Breast epithelium (tissue), 4 donors: ENCODE measurements around the gene KHDC4. TPM values are rescaled to one million over a fixed set of nuclear protein-coding genes. Genes with fewer than 3 reads are reported as not detected.

ENCODE experiments used
- DNase-seq, 2 donors: peaks; one replicate each; pipeline ENCODE4 v3.0.0-alpha.2; 2019; ENCODE audit warnings: low spot score in 2 of 2
- H3K27ac ChIP-seq, 2 donors: fragments of 200-600 bp; sonication (generic) in 1 of 2; one replicate each; pipeline ENCODE4 v1.5.1; 2016 to 2019; ENCODE audit warnings: mild to moderate bottlenecking in 1 of 2
- H3K27me3 ChIP-seq, 2 donors: fragments of 200-600 bp; sonication (generic) in 1 of 2; one replicate each; pipeline versions ENCODE4 v1.5.1 to v1.6.0; 2017 to 2019; ENCODE audit warnings: control low read depth in 1 of 2, mild to moderate bottlenecking in 1 of 2
- H3K36me3 ChIP-seq: fragments of 200-600 bp; one replicate; pipeline ENCODE4 v1.5.1; 2019
- H3K4me1 ChIP-seq, 2 donors: fragments of 200-600 bp; sonication (generic); one replicate each; pipeline ENCODE4 v1.5.1; 2016 to 2019; ENCODE audit warnings: control low read depth in 1 of 2
- H3K4me3 ChIP-seq, 3 donors: fragments of 200-600 bp; sonication (generic); 1 replicate in 2 of 3; 2 replicates in 1 of 3; pipeline ENCODE4 v1.5.1; 2016 to 2019; ENCODE audit warnings: mild to moderate bottlenecking in 3 of 3, moderate library complexity in 2 of 3
- H3K9me3 ChIP-seq, 2 donors: fragments of 200-600 bp; sonication (generic) in 1 of 2; one replicate each; pipeline ENCODE4 v1.5.1; 2016 to 2019; ENCODE audit warnings: control low read depth in 1 of 2
- POLR2A ChIP-seq: fragments of 450-650 bp; IDR thresholded peaks from one replicate; pipeline ENCODE4 v1.6.1; 2016; ENCODE audit warnings: antibody characterized with exemption, mild to moderate bottlenecking, moderate library complexity
- POLR2AphosphoS5 ChIP-seq, 3 donors: sonication (generic); formaldehyde crosslinking; IDR thresholded peaks; one replicate each; pipeline ENCODE4 v1.6.1; 2017; ENCODE audit warnings: antibody characterized with exemption in 3 of 3
- intact Hi-C: fragments of 100-400 bp; cut with DNase I; formaldehyde crosslinking; loops from one replicate; pipeline ENCODE4 v1.15.1; 2023; ENCODE audit warnings: low total_unique reads
- total RNA-seq, 3 donors: library from RNA; depleted of rRNA; stranded (reverse); fragments of >200 nt; gene quantifications; one replicate each; pipeline ENCODE4 v1.1.0, GENCODE V29; 2016
- TF ChIP-seq, protein P1 (sequence below), 3 donors: fragments of 450-650 bp; IDR thresholded peaks; one replicate each; pipeline ENCODE4 v1.5.1; 2016 to 2017; ENCODE audit warnings: antibody characterized with exemption in 3 of 3, mild to moderate bottlenecking in 3 of 3, moderate library complexity in 3 of 3

The KHDC4 gene
- total RNA-seq, 3 donors from 2014 or later = 52.0 to 81.5 (median 64.2) TPM

DNA sequence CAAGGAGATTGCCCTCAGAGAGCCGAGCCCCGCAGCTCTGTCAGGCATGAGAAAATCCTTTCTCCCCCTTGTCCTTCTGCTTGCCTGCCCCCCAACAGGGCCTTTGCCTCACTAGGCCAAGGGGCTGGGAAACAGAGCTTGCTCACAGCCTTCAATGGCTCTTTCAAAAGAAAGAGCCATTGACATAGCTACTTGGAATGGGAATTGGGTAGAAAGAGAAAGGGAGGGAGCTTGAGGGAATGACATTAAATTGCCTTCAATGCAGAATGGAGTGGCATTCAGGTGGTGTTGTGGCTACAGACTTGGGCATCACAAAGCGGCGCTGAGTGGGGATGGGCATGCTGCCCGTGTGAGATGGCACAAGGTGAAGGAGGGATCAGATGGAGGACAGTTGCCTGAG, 61.7 kb downstream of the KHDC4 start:
- intact Hi-C loops = no loop called here
- Histone ChIP-seq H3K27ac (no peak overlapping the region), H3K27me3 (no peaks in the 10 kb centered on the region), H3K9me3 (no peaks in the 10 kb centered on the region), H3K36me3 (no peaks in the 10 kb centered on the region), H3K4me1 (no peaks in the 10 kb centered on the region), H3K4me3 (no peak overlapping the region)
- DNase-seq = no peak
- TF ChIP-seq POLR2AphosphoS5 (IDR thresholded peaks at IDR 0.05) = no peak
- TF ChIP-seq, protein P1, sequence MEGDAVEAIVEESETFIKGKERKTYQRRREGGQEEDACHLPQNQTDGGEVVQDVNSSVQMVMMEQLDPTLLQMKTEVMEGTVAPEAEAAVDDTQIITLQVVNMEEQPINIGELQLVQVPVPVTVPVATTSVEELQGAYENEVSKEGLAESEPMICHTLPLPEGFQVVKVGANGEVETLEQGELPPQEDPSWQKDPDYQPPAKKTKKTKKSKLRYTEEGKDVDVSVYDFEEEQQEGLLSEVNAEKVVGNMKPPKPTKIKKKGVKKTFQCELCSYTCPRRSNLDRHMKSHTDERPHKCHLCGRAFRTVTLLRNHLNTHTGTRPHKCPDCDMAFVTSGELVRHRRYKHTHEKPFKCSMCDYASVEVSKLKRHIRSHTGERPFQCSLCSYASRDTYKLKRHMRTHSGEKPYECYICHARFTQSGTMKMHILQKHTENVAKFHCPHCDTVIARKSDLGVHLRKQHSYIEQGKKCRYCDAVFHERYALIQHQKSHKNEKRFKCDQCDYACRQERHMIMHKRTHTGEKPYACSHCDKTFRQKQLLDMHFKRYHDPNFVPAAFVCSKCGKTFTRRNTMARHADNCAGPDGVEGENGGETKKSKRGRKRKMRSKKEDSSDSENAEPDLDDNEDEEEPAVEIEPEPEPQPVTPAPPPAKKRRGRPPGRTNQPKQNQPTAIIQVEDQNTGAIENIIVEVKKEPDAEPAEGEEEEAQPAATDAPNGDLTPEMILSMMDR (IDR thresholded peaks at IDR 0.05) = no peak
- TF ChIP-seq POLR2A = no peak

DNA sequence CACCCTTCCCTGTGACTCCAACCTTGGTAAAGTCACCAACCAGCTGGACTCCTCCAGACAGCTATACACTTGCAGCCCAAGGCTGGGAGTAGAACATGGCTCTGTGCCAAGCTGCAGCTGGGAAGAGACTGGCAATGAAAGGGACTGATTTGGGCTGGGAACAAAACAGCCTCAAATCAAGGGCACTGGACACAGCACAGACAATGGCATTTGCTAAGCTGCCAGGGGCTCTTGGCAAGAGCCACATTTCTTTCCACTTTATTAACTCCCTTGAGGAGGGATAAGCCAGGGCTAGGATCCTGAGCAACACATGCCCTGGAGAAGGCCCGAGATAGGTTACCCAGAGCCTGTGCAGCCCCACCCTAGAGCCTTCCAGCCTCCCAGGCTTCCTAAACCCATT, 62.8 kb downstream of the KHDC4 start:
- TF ChIP-seq, protein P1 (IDR thresholded peaks at IDR 0.05) = no peak
- TF ChIP-seq POLR2A (no peak), POLR2AphosphoS5 (IDR thresholded peaks at IDR 0.05) (no peak)
- Histone ChIP-seq H3K4me3 (no peak overlapping the region), H3K27ac (no peak overlapping the region), H3K9me3 (no peaks in the 10 kb centered on the region), H3K36me3 (no peaks in the 10 kb centered on the region), H3K27me3 (no peaks in the 10 kb centered on the region), H3K4me1 (no peaks in the 10 kb centered on the region)
- no peak for DNase-seq
- intact Hi-C loops = no loop called here

DNA sequence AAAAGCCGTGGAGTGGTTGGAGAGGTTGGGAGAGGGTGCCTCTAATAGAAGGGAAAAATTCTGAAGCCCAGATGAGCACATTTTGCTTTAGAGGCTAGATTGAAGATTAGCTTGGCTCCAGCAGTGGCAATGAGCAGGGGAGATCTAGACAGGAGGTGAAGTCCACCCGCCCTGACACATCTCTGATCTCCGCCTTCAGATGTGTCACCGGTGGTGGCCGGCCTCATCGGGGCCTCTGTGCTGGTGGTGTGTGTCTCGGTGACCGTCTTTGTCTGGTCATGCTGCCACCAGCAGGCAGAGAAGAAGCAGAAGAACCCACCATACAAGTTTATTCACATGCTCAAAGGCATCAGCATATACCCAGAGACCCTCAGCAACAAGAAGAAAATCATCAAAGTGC, 66.4 kb downstream of the KHDC4 start:
- H3K9me3 ChIP-seq = no peaks in the 10 kb centered on the region
- H3K36me3 ChIP-seq = no peaks in the 10 kb centered on the region
- H3K4me3 ChIP-seq = no peak overlapping the region
- H3K27me3 ChIP-seq = no peaks in the 10 kb centered on the region
- no peak overlapping the region for H3K27ac ChIP-seq
- TF ChIP-seq POLR2AphosphoS5 (IDR thresholded peaks at IDR 0.05) (no peak), POLR2A (no peak)
- TF ChIP-seq, protein P1 (IDR thresholded peaks at IDR 0.05) = no peak
- DNase-seq = no peak
- intact Hi-C loops = no loop called here
- H3K4me1 ChIP-seq = no peaks in the 10 kb centered on the region

DNA sequence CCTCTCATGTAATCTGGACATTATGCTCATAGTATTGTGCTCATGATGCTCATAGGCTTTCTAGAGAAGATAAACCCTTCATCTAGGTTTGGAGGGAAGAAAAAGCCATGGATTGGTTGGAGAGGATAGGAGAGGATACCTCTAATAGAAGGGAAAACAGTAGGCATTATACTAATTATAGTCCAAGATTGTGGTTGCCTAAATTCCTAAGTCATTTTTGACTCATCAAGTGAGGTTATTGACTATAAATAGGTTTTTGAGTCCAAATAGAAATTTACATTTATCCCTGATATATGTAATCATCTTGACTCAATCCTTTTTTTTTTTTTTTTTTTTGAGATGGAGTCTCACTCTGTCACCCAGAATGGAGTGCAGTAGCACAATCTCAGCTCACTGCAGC, 69.8 kb downstream of the KHDC4 start:
- no peaks in the 10 kb centered on the region for H3K27me3 ChIP-seq
- no peaks in the 10 kb centered on the region for H3K9me3 ChIP-seq
- no peak overlapping the region for H3K4me3 ChIP-seq

More for the DNA sequence above, 69.8 kb downstream of the KHDC4 start:
- TF ChIP-seq, protein P1 (IDR thresholded peaks at IDR 0.05) = no peak
- TF ChIP-seq POLR2AphosphoS5 (IDR thresholded peaks at IDR 0.05) (no peak), POLR2A (no peak)
- intact Hi-C loops = no loop called here
- no peak for DNase-seq
- Histone ChIP-seq H3K4me1 (no peaks in the 10 kb centered on the region), H3K27ac (no peak overlapping the region), H3K36me3 (no peaks in the 10 kb centered on the region)

Other genes with a start within 250 kb of the KHDC4 start
- gene YY1AP1, start 245.6 kb downstream of the KHDC4 start, total RNA-seq = 100 to 1,000 TPM; 107 to 156 (median 155) TPM
- gene DAP3, start 245.3 kb downstream of the KHDC4 start, total RNA-seq = 100 to 1,000 TPM; 143 to 195 (median 168) TPM
- gene GON4L, start 77.2 kb downstream of the KHDC4 start, total RNA-seq = 10 to 100 TPM; 33.3 to 56.4 (median 56.1) TPM
- 1 to 10 TPM; 4.5 to 8.2 (median 5.0) TPM for gene SYT11, start 74.8 kb downstream of the KHDC4 start, total RNA-seq
- 10 to 100 TPM; 29.2 to 32.6 (median 29.4) TPM for gene RIT1, start 23.1 kb downstream of the KHDC4 start, total RNA-seq
- not detected for gene RXFP4, start 7.2 kb upstream of the KHDC4 start, total RNA-seq
- 10 to 100 TPM; 81.8 to 93.7 (median 90.4) TPM for gene ARHGEF2, start 44.1 kb upstream of the KHDC4 start, total RNA-seq
- gene SSR2, start 86.5 kb upstream of the KHDC4 start, total RNA-seq = 100 to 1,000 TPM; 305 to 407 (median 370) TPM
- 10 to 100 TPM; 22.1 to 27.1 (median 23.3) TPM for gene UBQLN4, start 119.4 kb upstream of the KHDC4 start, total RNA-seq
- gene LAMTOR2, start 120.4 kb upstream of the KHDC4 start, total RNA-seq = 10 to 100 TPM; 60.7 to 75.5 (median 69.8) TPM
- 10 to 100 TPM in 2 of 3 donors, not detected in 1; 40.3 to 68.6 TPM for gene RAB25, start 126.7 kb upstream of the KHDC4 start, total RNA-seq
- gene MEX3A, start 148.1 kb upstream of the KHDC4 start, total RNA-seq = 1 to 10 TPM in 2 of 3 donors, under 1 TPM in 1; 0.32 to 1.3 (median 1.3) TPM
- 100 to 1,000 TPM; 292 to 367 (median 319) TPM for gene LMNA, start 180.3 kb upstream of the KHDC4 start, total RNA-seq
- gene SEMA4A, start 219.2 kb upstream of the KHDC4 start, total RNA-seq = 10 to 100 TPM in 1 of 3 donors, 1 to 10 TPM in 2; 1.4 to 21.5 (median 9.2) TPM